ENCODE measurements around the gene ZNF628. TPM values are rescaled to one million over a fixed set of nuclear protein-coding genes. Genes with fewer than 3 reads are reported as not detected.

The ZNF628 gene
- total and polyA plus RNA-seq, 2 of the 8 experiments (the other 6 are each of a cell fraction or from before 2014, with no cell fraction given): 1.7 to 10.8 TPM

- TF ChIP-seq GABPA (IDR thresholded peaks at IDR 0.05; ENCODE audit: borderline replicate concordance, insufficient read depth, low read length) (no peak), POLR2AphosphoS5 (IDR thresholded peaks at IDR 0.05; ENCODE audit: low read depth, low read length) (no peak), CHD1 (IDR thresholded peaks at IDR 0.05; ENCODE audit: low read depth, low read length) (no peak), BCL11A (IDR thresholded peaks at IDR 0.05; ENCODE audit: low read depth in 2 of 2, low read length in 2 of 2) (no peak), SIN3A (conservative IDR thresholded peaks at IDR 0.05 in 1 of 2, IDR thresholded peaks at IDR 0.05 in 1 of 2; ENCODE audit: low read depth in 1 of 2, low read length in 2 of 2) (no peak), BRCA1 (IDR thresholded peaks at IDR 0.05; ENCODE audit: low read depth, low read length) (no peak), SUZ12 (IDR thresholded peaks at IDR 0.05; ENCODE audit: low read length) (no peak)
- TF ChIP-seq, protein P1, sequence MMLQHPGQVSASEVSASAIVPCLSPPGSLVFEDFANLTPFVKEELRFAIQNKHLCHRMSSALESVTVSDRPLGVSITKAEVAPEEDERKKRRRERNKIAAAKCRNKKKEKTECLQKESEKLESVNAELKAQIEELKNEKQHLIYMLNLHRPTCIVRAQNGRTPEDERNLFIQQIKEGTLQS (IDR thresholded peaks at IDR 0.05; ENCODE audit: insufficient read depth, low read depth, low read length): no peak
Observed at GRCh38 chr19:55456347-55456746, 20.1 kb upstream of the ZNF628 start (continued).
